IPS-NIHi11 (cell line): ENCODE data around the gene SOD2.
A peak's percentile ranks its signal among the peaks of the same experiment; 100 is the strongest.
"Not testable (repeated sequence)": the region's sequence is repeated elsewhere in the genome, so short reads cannot be mapped to it uniquely, and the experiment has no call there.

ENCODE experiments used
- DNase-seq: peaks from one replicate; pipeline ENCODE4 v3.0.0; 2012; ENCODE audit warnings: mixed read lengths, low spot score

SOD2 gene

GRCh38 chr6:159716247-159717096 is 23.4 kb upstream of the SOD2 start:
- DNase-seq = no peak

- no peak for DNase-seq
Measured at GRCh38 chr6:159715605-159716004, 22.6 kb upstream of the SOD2 start.

- no peak for DNase-seq
Measured at GRCh38 chr6:159715166-159715565, 22.1 kb upstream of the SOD2 start.

- DNase-seq = no peak
Measured at GRCh38 chr6:159714404-159714803, 21.4 kb upstream of the SOD2 start.

- no peak for DNase-seq
Measured at GRCh38 chr6:159713984-159714383, 20.9 kb upstream of the SOD2 start.

- DNase-seq = not testable (repeated sequence)
Measured at GRCh38 chr6:159712389-159712788, 19.3 kb upstream of the SOD2 start.

- not testable (repeated sequence) for DNase-seq
Measured at GRCh38 chr6:159710603-159711002, 17.6 kb upstream of the SOD2 start.

GRCh38 chr6:159701413-159701999 is 8.5 kb upstream of the SOD2 start:
- DNase-seq = no peak

GRCh38 chr6:159700970-159701369 is 7.9 kb upstream of the SOD2 start:
- no peak for DNase-seq

- no peak for DNase-seq
Measured at GRCh38 chr6:159695984-159696383, 2.9 kb upstream of the SOD2 start.

GRCh38 chr6:159693894-159694545 is 979 bp upstream of the SOD2 start:
- no peak for DNase-seq

- DNase-seq = no peak
Measured at GRCh38 chr6:159692303-159693127, 526 bp downstream of the SOD2 start.

GRCh38 chr6:159691963-159692287 is 1.1 kb downstream of the SOD2 start:
- no peak for DNase-seq

GRCh38 chr6:159691133-159691962 is 1.7 kb downstream of the SOD2 start:
- peak; percentile 20 for DNase-seq

GRCh38 chr6:159690135-159690534 is 2.9 kb downstream of the SOD2 start:
- DNase-seq = not testable (repeated sequence)

- no peak for DNase-seq
Measured at GRCh38 chr6:159689001-159689400, 4.0 kb downstream of the SOD2 start.

GRCh38 chr6:159688266-159688905 is 4.7 kb downstream of the SOD2 start:
- DNase-seq = no peak

GRCh38 chr6:159687341-159687740 is 5.7 kb downstream of the SOD2 start:
- no peak for DNase-seq

GRCh38 chr6:159686703-159687102 is 6.3 kb downstream of the SOD2 start:
- DNase-seq = no peak

GRCh38 chr6:159686040-159686439 is 7.0 kb downstream of the SOD2 start:
- no peak for DNase-seq

- DNase-seq = no peak
Measured at GRCh38 chr6:159684013-159684304, 9.1 kb downstream of the SOD2 start.
